Activated CD8-positive, alpha-beta T cell treated with anti-CD3 and anti-CD28 coated beads, Interleukin-2, amount 10 ng/mL, durations not matched to agents 7 days and 5 days (primary cell): ENCODE data around the gene KCNK4. TPM values are rescaled to one million over a fixed set of nuclear protein-coding genes. Genes with fewer than 3 reads are reported as not detected.
"Not testable (repeated sequence)": the region's sequence is repeated elsewhere in the genome, so short reads cannot be mapped to it uniquely, and the experiment has no call there.

ENCODE experiments used
- ATAC-seq: fragments of 150-1000 bp; cut with Tn5 transposase; one replicate; pipeline ENCODE4 v1.10.0; 2021; ENCODE audit warnings: moderate library complexity
- CTCF ChIA-PET: fragments of 350-600 bp; sonication (Branson Sonifier 250); formaldehyde crosslinking; loops from one replicate; lab custom pipeline; 2021; ENCODE audit warnings: antibody characterized with exemption; lab: Charles Lee
- POLR2A ChIA-PET: fragments of 350-600 bp; sonication (Branson Sonifier 250); formaldehyde crosslinking; loops from one replicate; lab custom pipeline; 2021; ENCODE audit warnings: antibody characterized with exemption; lab: Charles Lee
- DNase-seq: peaks from one replicate; pipeline ENCODE4 v3.0.0-alpha.2; 2020
- H3K27ac Mint-ChIP-seq: one replicate; pipeline ENCODE4 v1.8.0; 2021; ENCODE audit warnings: mild to moderate bottlenecking, mixed read lengths
- H3K27me3 Mint-ChIP-seq: one replicate; pipeline ENCODE4 v1.8.0; 2021; ENCODE audit warnings: low read depth, mixed read lengths
- H3K36me3 Mint-ChIP-seq: one replicate; pipeline ENCODE4 v1.8.0; 2021; ENCODE audit warnings: low read depth, mixed read lengths
- H3K4me1 Mint-ChIP-seq: one replicate; pipeline ENCODE4 v1.8.0; 2021; ENCODE audit warnings: low read depth, mixed read lengths
- H3K4me3 Mint-ChIP-seq: one replicate; pipeline ENCODE4 v1.8.0; 2021; ENCODE audit warnings: mild to moderate bottlenecking, mixed read lengths
- H3K9me3 Mint-ChIP-seq: one replicate; pipeline ENCODE4 v1.8.0; 2022; ENCODE audit warnings: mixed read lengths; ENCODE audit not compliant: insufficient read depth
- total RNA-seq, 2 experiments: library from RNA; stranded (reverse); gene quantifications; one replicate each; pipeline ENCODE4 v1.2.3, GENCODE V29; 2021

Gene KCNK4
- total RNA-seq, result not detected

GRCh38 chr11:64291262-64291751 lies at the start of gene KCNK4:
TSS of gene KCNK4 (plus strand) at chr11:64291302. CDS start at chr11:64293019, 1,717 bp downstream.
- CTCF ChIA-PET, result no interaction called here
- Mint-ChIP-seq H3K36me3 (peaks cover 2% of the 10 kb centered on the region), H3K4me3 (no peak within 1 kb of the TSS), H3K4me1 (peaks cover 20% of the 10 kb centered on the region), H3K27me3 (peaks cover 48% of the 10 kb centered on the region), H3K9me3 (no peaks in the 10 kb centered on the region), H3K27ac (no peak within 1 kb of the TSS)
- ATAC-seq (no peak), DNase-seq (no peak)
- POLR2A ChIA-PET, result no interaction called here

GRCh38 chr11:64241491-64242374 lies 49.4 kb upstream of the KCNK4 start:
- CTCF ChIA-PET, result interaction anchor here (0.7 to 6.8 kb wide), 7 partner anchors 9 to 98 kb away, joined by 3 to 57 read pairs (median 3); partner anchors contain the start of genes BAD, CCDC88B, FERMT3 and PLCB3

DNA sequence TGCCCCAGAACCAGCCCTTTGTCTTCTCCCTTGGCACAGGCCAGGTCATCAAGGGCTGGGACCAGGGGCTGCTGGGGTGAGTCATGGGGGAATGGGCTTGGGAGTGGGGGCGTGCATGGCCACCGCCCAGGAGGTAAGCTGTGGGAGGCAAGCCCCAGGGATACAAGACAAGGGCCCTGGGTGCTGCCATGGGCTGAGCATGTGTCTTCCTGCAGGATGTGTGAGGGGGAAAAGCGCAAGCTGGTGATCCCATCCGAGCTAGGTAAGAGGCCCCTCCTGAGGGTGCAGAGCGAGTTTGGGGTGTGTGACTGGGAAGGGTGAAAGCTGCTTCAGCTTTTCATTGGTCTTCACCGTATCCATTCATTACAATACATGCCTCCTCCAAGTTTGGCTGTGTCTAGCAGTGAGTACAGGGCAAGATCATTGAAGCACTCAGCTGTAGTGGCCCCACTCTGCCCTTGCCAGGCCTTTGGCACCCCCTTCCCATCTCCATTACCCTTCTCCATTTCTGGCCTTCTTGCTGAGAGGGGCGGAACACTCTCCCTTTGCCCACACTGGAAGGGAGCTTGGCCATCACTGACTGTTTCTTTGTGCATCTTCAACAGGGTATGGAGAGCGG lies 47.8 kb upstream of the KCNK4 start:
- DNase-seq, result no peak
- ATAC-seq, result no peak
- Mint-ChIP-seq H3K27me3 (no peaks in the 10 kb centered on the region), H3K4me1 (peaks cover 50% of the 10 kb centered on the region), H3K4me3 (peak overlapping the region; percentile 25), H3K27ac (peak overlapping the region; percentile 85), H3K9me3 (no peaks in the 10 kb centered on the region), H3K36me3 (peaks cover 28% of the 10 kb centered on the region)
- ChIA-PET POLR2A (interaction anchor here (1.1 to 6.3 kb wide), 7 partner anchors 10 to 74 kb away, joined by 3 to 58 read pairs (median 23); partner anchors contain the start of genes FERMT3, NUDT22, PRDX5 and STIP1), CTCF (interaction anchor here (1.1 to 6.8 kb wide), 9 partner anchors 7 to 113 kb away, joined by 3 to 57 read pairs (median 4); partner anchors contain the start of genes CATSPERZ, ESRRA, FERMT3 and PLCB3)

More at GRCh38 chr11:64241491-64242374, 49.4 kb upstream of the KCNK4 start:
- ATAC-seq (peak; percentile 5), DNase-seq (peak; percentile 100)
- Mint-ChIP-seq H3K4me3 (peak overlapping the region; percentile 89), H3K4me1 (peaks cover 39% of the 10 kb centered on the region), H3K27me3 (no peaks in the 10 kb centered on the region), H3K36me3 (peaks cover 44% of the 10 kb centered on the region), H3K27ac (peak overlapping the region; percentile 98), H3K9me3 (no peaks in the 10 kb centered on the region)
- POLR2A ChIA-PET, result interaction anchor here (0.7 to 6.3 kb wide), 12 partner anchors 8 to 1475 kb away, joined by 3 to 58 read pairs (median 6); partner anchors contain the start of genes DNAJC4, FERMT3, NUDT22 and PRDX5

GRCh38 chr11:64244107-64244506 lies 47.0 kb upstream of the KCNK4 start:
- POLR2A ChIA-PET, result interaction anchor here (0.9 to 6.3 kb wide), 10 partner anchors 11 to 405 kb away, joined by 3 to 58 read pairs (median 10); partner anchors contain the start of genes FERMT3, NUDT22, PRDX5 and STIP1
- peaks cover 50% of the 10 kb centered on the region for H3K4me1 Mint-ChIP-seq
- CTCF ChIA-PET, result interaction anchor here (1.1 to 6.8 kb wide), 8 partner anchors 8 to 112 kb away, joined by 3 to 57 read pairs (median 4); partner anchors contain the start of genes CATSPERZ, ESRRA and FERMT3

GRCh38 chr11:64244966-64245365 lies 46.1 kb upstream of the KCNK4 start:
- peaks cover 46% of the 10 kb centered on the region for H3K4me1 Mint-ChIP-seq
- no peak for ATAC-seq

More at GRCh38 chr11:64244107-64244506, 47.0 kb upstream of the KCNK4 start:
- peak overlapping the region; percentile 34 for H3K4me3 Mint-ChIP-seq
- H3K9me3 Mint-ChIP-seq, result no peaks in the 10 kb centered on the region
- ATAC-seq (no peak), DNase-seq (no peak)
- peak overlapping the region; percentile 85 for H3K27ac Mint-ChIP-seq
- H3K36me3 Mint-ChIP-seq, result peaks cover 25% of the 10 kb centered on the region
- H3K27me3 Mint-ChIP-seq, result no peaks in the 10 kb centered on the region

GRCh38 chr11:64245401-64245796 lies 45.7 kb upstream of the KCNK4 start:
- peaks cover 21% of the 10 kb centered on the region for H3K36me3 Mint-ChIP-seq
- H3K4me3 Mint-ChIP-seq, result peak overlapping the region; percentile 88
- no peaks in the 10 kb centered on the region for H3K27me3 Mint-ChIP-seq
- ChIA-PET CTCF (interaction anchor here (1.0 to 6.8 kb wide), 9 partner anchors 9 to 86 kb away, joined by 3 to 57 read pairs (median 4); partner anchors contain the start of genes CATSPERZ, ESRRA, FERMT3 and PRDX5), POLR2A (interaction anchor here (0.6 to 6.3 kb wide), 12 partner anchors 8 to 94 kb away, joined by 3 to 58 read pairs (median 5); partner anchors contain the start of genes CCDC88B, FERMT3, NUDT22 and STIP1)
- H3K9me3 Mint-ChIP-seq, result no peaks in the 10 kb centered on the region
- peaks cover 45% of the 10 kb centered on the region for H3K4me1 Mint-ChIP-seq
- DNase-seq (peak; percentile 55), ATAC-seq (no peak)
- H3K27ac Mint-ChIP-seq, result peak overlapping the region; percentile 85

More at GRCh38 chr11:64244966-64245365, 46.1 kb upstream of the KCNK4 start:
- Mint-ChIP-seq H3K27me3 (no peaks in the 10 kb centered on the region), H3K4me3 (peak overlapping the region; percentile 88), H3K36me3 (peaks cover 25% of the 10 kb centered on the region), H3K27ac (peak overlapping the region; percentile 85), H3K9me3 (no peaks in the 10 kb centered on the region)
- DNase-seq, result no peak
- CTCF ChIA-PET, result interaction anchor here (1.0 to 6.8 kb wide), 10 partner anchors 9 to 111 kb away, joined by 3 to 57 read pairs (median 4); partner anchors contain the start of genes CATSPERZ, ESRRA, FERMT3 and PRDX5
- POLR2A ChIA-PET, result interaction anchor here (0.6 to 6.3 kb wide), 13 partner anchors 14 to 1634 kb away, joined by 3 to 58 read pairs (median 5); partner anchors contain the start of genes CCDC88B, FERMT3, NUDT22 and PRDX5

GRCh38 chr11:64245797-64246620 lies 45.1 kb upstream of the KCNK4 start:
- peak; percentile 0 for ATAC-seq
- H3K27ac Mint-ChIP-seq, result peak overlapping the region; percentile 85
- H3K4me1 Mint-ChIP-seq, result peaks cover 47% of the 10 kb centered on the region
- ChIA-PET CTCF (interaction anchor here (1.0 to 6.8 kb wide), 9 partner anchors 10 to 85 kb away, joined by 3 to 57 read pairs (median 4); partner anchors contain the start of genes CATSPERZ, ESRRA, FERMT3 and PRDX5), POLR2A (interaction anchor here (0.6 to 6.3 kb wide), 12 partner anchors 8 to 60 kb away, joined by 3 to 58 read pairs (median 5); partner anchors contain the start of genes FERMT3, NUDT22, STIP1 and TRPT1)
- DNase-seq, result peak; percentile 72
- peaks cover 20% of the 10 kb centered on the region for H3K36me3 Mint-ChIP-seq
- peak overlapping the region; percentile 88 for H3K4me3 Mint-ChIP-seq
- no peaks in the 10 kb centered on the region for H3K27me3 Mint-ChIP-seq
- no peaks in the 10 kb centered on the region for H3K9me3 Mint-ChIP-seq

DNA sequence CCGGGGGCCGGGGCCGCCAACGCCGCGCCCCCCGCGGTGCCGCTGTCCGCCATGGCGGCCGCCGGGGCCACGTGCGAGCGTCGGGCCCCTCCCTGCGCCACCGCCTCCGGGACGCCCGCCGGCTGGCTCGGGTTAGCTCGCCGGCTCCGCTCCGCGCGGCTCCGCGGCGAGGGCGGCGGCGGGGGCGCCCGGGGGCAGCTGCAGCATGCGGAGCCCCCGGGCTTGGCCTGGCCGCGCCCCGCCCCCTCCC lies 44.6 kb upstream of the KCNK4 start:
- peak; percentile 25 for ATAC-seq
- CTCF ChIA-PET, result interaction anchor here (1.1 to 6.8 kb wide), 6 partner anchors 9 to 58 kb away, joined by 3 to 57 read pairs (median 8); partner anchors contain the start of genes CATSPERZ, ESRRA and FERMT3
- not testable (repeated sequence) for DNase-seq, H3K27me3 Mint-ChIP-seq, H3K9me3 Mint-ChIP-seq
- peaks cover 48% of the 10 kb centered on the region for H3K4me1 Mint-ChIP-seq
- H3K27ac Mint-ChIP-seq, result peak overlapping the region; percentile 66
- POLR2A ChIA-PET, result interaction anchor here (0.6 to 6.3 kb wide), 9 partner anchors 9 to 71 kb away, joined by 3 to 58 read pairs (median 5); partner anchors contain the start of genes FERMT3, NUDT22, STIP1 and TRMT112
- peaks cover 20% of the 10 kb centered on the region for H3K36me3 Mint-ChIP-seq
- peak overlapping the region; percentile 77 for H3K4me3 Mint-ChIP-seq

GRCh38 chr11:64246871-64247728 lies 44.0 kb upstream of the KCNK4 start, which contains the start of gene PPP1R14B:
TSS of gene PPP1R14B (minus strand) at chr11:64246943. CDS start at chr11:64246673, 270 bp downstream.
- no peaks in the 10 kb centered on the region for H3K27me3 Mint-ChIP-seq
- ATAC-seq (peak; percentile 61), DNase-seq (peak; percentile 85)
- peak within 1 kb of the TSS; percentile 85 for H3K27ac Mint-ChIP-seq
- peaks cover 53% of the 10 kb centered on the region for H3K4me1 Mint-ChIP-seq
- no peaks in the 10 kb centered on the region for H3K9me3 Mint-ChIP-seq
- peak within 1 kb of the TSS; percentile 88 for H3K4me3 Mint-ChIP-seq
- ChIA-PET POLR2A (interaction anchor here (0.6 to 6.3 kb wide), 9 partner anchors 10 to 1690 kb away, joined by 3 to 58 read pairs (median 5); partner anchors contain the start of genes FERMT3, NUDT22, STIP1 and TRMT112), CTCF (interaction anchor here (0.9 to 6.8 kb wide), 7 partner anchors 9 to 70 kb away, joined by 3 to 57 read pairs (median 5); partner anchors contain the start of genes CATSPERZ, ESRRA, FERMT3 and TRMT112)
- peaks cover 20% of the 10 kb centered on the region for H3K36me3 Mint-ChIP-seq
